Hematopoietic multipotent progenitor cell treated with erythropoietin and hydrocortisone succinate and interleukin-3 and kit ligand, for 6 days (in vitro differentiated cells): ENCODE data around the gene DEPDC1B.
A peak's percentile ranks its signal among the peaks of the same experiment; 100 is the strongest.
"Not testable (repeated sequence)": the region's sequence is repeated elsewhere in the genome, so short reads cannot be mapped to it uniquely, and the experiment has no call there.

Experiments used
- DNase-seq: peaks from one replicate; pipeline ENCODE4 v3.0.0-alpha.2; 2015

DEPDC1B gene, protein sequence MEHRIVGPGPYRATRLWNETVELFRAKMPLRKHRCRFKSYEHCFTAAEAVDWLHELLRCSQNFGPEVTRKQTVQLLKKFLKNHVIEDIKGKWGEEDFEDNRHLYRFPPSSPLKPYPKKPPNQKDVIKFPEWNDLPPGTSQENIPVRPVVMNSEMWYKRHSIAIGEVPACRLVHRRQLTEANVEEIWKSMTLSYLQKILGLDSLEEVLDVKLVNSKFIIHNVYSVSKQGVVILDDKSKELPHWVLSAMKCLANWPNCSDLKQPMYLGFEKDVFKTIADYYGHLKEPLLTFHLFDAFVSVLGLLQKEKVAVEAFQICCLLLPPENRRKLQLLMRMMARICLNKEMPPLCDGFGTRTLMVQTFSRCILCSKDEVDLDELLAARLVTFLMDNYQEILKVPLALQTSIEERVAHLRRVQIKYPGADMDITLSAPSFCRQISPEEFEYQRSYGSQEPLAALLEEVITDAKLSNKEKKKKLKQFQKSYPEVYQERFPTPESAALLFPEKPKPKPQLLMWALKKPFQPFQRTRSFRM

GRCh38 chr5:60699609-60700415, at the start of gene DEPDC1B:
Gene DEPDC1B (minus strand): TSS chr5:60700166. CDS start chr5:60700093, 73 bp downstream.
- peak; percentile 93 for DNase-seq

- no peak for DNase-seq
These were observed 44.7 kb upstream of the DEPDC1B start for GRCh38 chr5:60744682-60745081.

DNA sequence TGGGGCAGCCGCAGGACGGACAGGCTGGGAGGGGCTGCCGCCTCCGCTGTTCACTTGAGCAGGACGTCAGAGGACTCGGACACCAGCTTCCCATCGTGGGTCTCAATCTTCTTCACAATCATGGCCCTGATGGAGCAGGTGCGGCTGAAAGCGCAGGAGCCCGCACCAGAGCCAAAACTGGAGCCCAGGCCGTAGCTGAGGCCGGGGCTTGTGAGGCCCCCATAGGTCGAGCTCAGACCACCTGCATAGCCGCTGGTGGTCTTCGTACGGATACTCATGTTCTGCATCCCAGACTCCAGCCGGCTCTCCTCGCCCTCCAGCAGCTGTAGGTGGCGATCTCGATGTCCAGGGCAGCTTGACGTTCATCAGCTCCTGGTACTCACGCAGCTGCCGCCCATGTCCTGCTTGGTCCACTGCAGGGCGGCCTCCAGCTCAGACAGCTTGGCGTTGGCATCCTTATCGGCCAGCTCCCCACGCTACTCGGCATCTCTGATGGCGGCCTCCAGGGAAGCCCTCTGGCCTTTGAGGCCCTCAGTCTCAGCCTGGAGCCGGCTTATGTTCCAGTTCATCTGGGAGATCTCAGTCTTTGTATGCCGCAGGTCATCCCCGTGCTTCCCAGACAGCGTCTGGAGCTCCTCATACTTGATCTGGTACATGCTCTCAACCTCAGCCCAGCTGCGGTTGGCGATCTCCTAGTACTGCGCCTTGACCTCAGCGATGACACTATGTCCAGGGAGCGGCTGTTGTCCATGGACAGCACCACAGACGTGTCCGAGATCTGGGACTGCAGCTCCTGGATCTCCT, 43.7 kb upstream of the DEPDC1B start:
- DNase-seq = no peak

DNA sequence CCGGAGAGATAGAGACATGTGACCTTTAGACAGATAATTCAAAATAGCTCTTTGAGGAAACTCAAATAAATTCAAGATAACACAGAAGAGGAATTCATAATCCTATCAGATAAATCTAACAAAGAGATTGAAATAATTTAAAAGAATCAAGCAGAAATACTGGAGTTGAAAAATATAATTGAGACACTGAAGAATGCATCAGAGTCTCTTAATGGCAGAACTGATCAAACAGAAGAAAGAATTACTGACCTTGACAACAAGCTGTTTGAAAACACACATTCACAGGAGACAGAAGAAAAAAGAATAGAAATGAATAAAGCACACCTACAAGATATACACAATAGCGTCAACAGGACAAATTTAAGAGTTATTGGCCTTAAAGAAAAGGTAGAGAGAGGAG, 40.4 kb upstream of the DEPDC1B start:
- no peak for DNase-seq

DNA sequence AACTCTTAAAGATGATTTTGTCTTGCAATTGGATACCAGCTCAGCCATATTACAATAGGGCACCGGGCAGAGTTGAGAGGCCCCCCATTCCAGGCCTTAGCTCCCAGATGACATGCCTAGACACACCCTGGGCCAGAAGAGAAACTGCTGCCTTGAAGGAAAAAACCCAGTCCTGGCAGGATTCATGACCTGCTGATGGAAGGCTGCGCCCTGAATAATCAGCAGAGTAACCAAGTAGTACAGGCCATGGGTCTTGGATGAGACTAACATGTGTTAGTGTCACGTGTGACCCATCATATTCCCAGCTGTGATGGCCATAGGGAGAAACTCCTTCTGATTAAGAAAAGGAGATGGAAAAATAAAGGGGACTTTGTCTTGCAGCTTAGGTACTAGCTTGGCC, 39.0 kb upstream of the DEPDC1B start:
- no peak for DNase-seq

DNA sequence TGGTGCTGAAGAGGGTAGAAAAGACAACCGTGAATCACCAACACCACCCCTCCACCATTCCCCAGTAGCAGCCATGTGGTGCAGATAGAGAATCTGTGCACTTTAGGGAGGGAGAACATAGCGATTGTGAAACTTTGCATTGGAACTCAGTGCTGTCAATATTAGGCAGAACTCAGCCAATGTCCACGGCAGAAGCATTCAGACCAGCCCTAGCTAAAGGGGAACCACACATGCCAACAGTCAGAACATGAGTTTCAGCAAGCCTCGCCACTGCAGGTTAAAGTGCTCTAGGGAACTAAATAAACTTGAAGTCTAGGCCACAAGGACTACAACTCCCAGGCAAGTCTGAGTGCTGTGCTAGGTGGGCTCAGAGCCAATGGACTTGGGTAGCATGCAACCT, 38.5 kb upstream of the DEPDC1B start:
- no peak for DNase-seq

GRCh38 chr5:60730858-60731257, 30.9 kb upstream of the DEPDC1B start:
- DNase-seq = not testable (repeated sequence)

GRCh38 chr5:60727033-60727679, 27.2 kb upstream of the DEPDC1B start:
- DNase-seq = no peak

DNA sequence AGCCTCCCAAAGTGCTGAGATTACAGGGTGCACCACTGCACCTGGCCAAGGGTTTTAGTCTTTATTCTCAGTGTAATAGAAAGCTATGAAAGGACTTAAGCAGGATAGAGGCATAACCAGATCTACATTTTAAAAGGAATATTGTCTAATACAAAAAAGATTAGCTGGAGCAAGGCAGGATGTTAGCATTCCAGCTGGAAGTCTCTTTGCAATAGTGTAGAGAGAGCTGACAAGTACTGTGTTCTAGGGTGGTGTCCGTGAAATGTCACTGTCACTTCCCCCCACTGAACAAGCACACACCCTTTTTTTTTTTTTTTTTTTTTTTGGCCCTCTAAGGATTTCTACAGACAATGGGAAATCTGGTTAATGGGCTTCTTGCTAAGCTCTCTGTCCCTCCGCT, 24.2 kb upstream of the DEPDC1B start:
- DNase-seq = no peak

GRCh38 chr5:60722416-60722815, 22.4 kb upstream of the DEPDC1B start:
- DNase-seq = no peak

GRCh38 chr5:60719329-60719728, 19.4 kb upstream of the DEPDC1B start:
- peak; percentile 24 for DNase-seq

GRCh38 chr5:60718166-60718892, 18.4 kb upstream of the DEPDC1B start:
- DNase-seq = no peak

- DNase-seq = not testable (repeated sequence)
These were observed 15.4 kb upstream of the DEPDC1B start for GRCh38 chr5:60715201-60715928.

DNA sequence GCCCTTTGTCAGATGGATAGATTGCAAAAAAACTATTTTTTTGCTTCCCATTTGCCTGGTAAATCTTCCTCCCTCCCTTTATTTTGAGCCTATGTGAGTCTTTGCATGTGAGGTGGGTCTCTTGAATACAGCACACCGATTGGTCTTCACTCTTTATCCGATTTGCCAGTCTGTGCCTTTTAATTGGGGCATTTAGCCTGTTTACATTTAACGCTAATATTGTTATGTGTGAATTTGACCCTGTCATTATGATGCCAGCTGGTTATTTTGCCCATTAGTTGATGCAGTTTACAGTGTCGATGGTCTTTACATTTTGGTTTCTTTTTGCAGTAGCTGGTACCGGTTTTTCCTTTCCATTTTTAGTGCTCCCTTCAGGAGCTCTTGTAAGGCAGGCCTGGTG, 13.0 kb upstream of the DEPDC1B start:
- no peak for DNase-seq

DNA sequence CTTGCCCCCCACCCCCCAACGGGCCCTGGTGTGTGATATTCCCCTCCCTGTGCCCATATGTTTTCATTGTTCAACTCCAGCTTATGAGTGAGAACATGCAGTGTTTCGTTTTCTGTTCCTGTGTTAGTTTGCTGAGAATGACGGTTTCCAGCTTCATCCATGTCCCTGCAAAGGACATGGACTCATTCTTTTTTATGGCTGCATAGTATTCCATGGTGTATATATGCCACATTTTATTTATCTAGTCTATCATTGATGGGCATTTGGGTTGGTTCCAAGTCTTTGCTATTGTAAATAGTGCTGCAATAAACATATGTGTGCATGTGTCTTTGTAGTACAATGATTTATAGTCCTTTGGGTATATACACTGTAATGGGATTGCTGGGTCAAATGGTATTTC, 11.9 kb upstream of the DEPDC1B start:
- not testable (repeated sequence) for DNase-seq

- no peak for DNase-seq
These were observed 10.4 kb upstream of the DEPDC1B start for GRCh38 chr5:60710362-60710761.

GRCh38 chr5:60705144-60705543, 5.2 kb upstream of the DEPDC1B start:
- no peak for DNase-seq

DNA sequence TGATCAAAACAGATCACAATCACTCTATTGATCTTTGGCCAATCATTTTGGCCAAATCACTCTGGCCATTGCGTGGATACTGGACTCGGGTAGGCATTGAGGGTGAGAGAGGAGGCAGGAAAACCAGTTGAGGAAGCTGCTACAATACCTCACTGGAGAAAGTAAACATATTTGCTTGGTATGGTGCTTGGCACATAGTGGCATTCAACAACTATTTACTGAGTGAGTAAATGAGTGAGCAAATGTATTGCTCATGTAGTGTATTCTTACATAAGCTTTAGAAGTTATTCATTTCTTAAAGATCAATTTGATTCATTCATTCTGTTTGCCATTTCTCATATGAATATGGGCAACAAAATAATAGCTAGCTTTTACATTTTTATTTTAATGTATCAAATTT, 4.0 kb upstream of the DEPDC1B start:
- no peak for DNase-seq

DNA sequence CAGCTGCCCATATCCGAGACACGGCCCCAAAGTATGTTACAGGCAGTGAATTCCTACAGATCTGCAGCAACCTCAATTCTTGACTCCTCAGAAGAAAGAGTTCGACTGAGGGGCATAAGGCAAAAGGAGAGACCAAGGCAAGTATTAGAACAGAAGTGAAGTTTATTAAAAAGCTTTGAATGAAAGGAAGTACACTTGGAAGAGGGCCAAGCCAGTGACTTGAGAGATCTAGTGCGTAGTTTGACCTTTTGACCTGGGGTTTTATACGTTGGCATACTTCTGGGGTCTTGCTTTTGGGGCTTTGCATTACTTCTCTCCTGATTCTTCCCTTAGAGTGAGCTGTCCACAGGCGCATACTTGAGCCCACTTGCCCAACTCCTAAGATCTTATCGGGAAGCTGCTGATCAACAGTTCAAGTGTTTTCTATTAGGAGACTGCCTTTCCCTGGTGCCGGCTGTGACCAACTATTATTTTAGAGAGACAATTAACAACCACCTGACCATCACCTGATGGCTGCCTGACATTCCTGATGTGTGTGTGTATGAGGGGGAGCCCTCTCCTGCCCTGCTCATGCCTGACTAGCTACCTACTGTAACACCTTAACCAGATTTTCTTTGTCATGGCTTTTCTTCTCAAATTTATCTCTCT, 1.5 kb upstream of the DEPDC1B start:
- DNase-seq = peak; percentile 71

DNA sequence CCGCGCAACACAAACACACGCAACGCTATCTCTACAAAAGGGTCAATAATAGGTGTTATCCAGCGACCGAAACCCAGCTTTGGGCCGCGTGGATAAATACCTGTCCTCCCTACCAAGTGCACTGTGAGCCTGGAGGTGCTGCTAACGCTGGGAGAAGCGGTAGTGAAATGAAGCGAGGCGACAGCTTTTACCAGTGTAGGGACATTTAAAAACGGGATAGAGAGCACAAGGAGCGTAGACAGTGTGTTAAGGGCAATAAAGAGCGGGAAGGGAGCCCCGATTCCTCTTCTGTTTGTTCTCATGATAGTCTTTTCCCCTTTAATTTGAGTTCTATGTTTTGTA, 421 bp upstream of the DEPDC1B start:
- peak; percentile 65 for DNase-seq

DNA sequence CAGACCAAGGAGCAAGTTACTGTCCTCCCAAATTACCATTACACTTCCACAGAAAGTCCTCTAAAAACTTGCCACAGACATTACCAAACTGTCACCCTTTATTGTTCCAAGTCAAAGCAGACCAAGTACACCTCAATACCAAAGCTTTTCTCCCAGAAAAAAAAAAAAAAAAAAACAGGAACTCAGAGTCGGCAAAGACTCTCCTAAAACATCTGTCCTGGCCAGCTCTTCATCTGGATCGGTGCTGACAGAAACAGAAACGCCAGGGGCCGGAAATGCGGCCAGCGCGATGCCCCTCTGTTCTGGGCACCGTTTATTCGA, 718 bp downstream of the DEPDC1B start:
- DNase-seq = no peak
